ENCODE results near the gene IL1RL2.

GRCh38 chr2:102142829-102143449 lies 43.9 kb upstream of the IL1RL2 start:
- no peak for TF ChIP-seq RAD21 (IDR thresholded peaks at IDR 0.05)
- TF ChIP-seq CTCF (IDR thresholded peaks at IDR 0.05; ENCODE audit: low read depth, low read length, missing input control), result no peak
- no peak for TF ChIP-seq GABPA (IDR thresholded peaks at IDR 0.05 in 1 of 2, conservative IDR thresholded peaks at IDR 0.05 in 1 of 2)
- no peak for TF ChIP-seq FOXA1 (IDR thresholded peaks at IDR 0.05)
